Activated naive CD4-positive, alpha-beta T cell treated with anti-CD3 and anti-CD28 coated beads, Interleukin-2, amount 50 U/mL, for 72 hours (primary cell): Measurements from ENCODE around the gene POLD2. TPM values are rescaled to one million over a fixed set of nuclear protein-coding genes. Genes with fewer than 3 reads are reported as not detected.
A peak's percentile ranks its signal among the peaks of the same experiment; 100 is the strongest.

Experiments used
- ATAC-seq, 2 donors: fragments of 150-1000 bp; cut with Tn5 transposase; 2 replicates each; pipeline ENCODE4 v1.10.0; 2021; ENCODE audit warnings: mild to moderate bottlenecking in 2 of 2, moderate library complexity in 2 of 2
- DNase-seq, 2 donors: peaks; one replicate each; pipeline ENCODE4 v3.0.0; 2021 to 2022; ENCODE audit warnings: low spot score in 2 of 2
- H3K27ac Mint-ChIP-seq, 2 donors: one replicate each; pipeline ENCODE4 v1.8.0; 2022; ENCODE audit warnings: mild to moderate bottlenecking in 2 of 2, mixed read lengths in 2 of 2
- H3K36me3 Mint-ChIP-seq, 2 donors: one replicate each; pipeline ENCODE4 v1.8.0; 2022; ENCODE audit warnings: mixed read lengths in 2 of 2
- H3K9me3 Mint-ChIP-seq, 2 donors: one replicate each; pipeline ENCODE4 v1.8.0; 2022; ENCODE audit warnings: mixed read lengths in 2 of 2
- total RNA-seq, 2 donors: library from RNA; stranded (reverse); gene quantifications; one replicate each; pipeline ENCODE4 v1.2.3, GENCODE V29; 2022

POLD2 gene
- total RNA-seq, 2 donors from 2014 or later = 129 to 212 TPM

GRCh38 chr7:44101303-44101965, 21.9 kb downstream of the POLD2 start:
- DNase-seq = no peak
- no peak for ATAC-seq
- Mint-ChIP-seq H3K36me3 (no peaks in the 10 kb centered on the region), H3K27ac (no peak overlapping the region), H3K9me3 (no peaks in the 10 kb centered on the region)

- no peaks in the 10 kb centered on the region for H3K36me3 Mint-ChIP-seq
- no peak for DNase-seq
- ATAC-seq = no peak
- no peak overlapping the region for H3K27ac Mint-ChIP-seq
- H3K9me3 Mint-ChIP-seq = no peaks in the 10 kb centered on the region
Observed at GRCh38 chr7:44100458-44101302, 22.7 kb downstream of the POLD2 start.

- H3K27ac Mint-ChIP-seq = no peak overlapping the region
- no peak for DNase-seq
- no peak for ATAC-seq
- no peaks in the 10 kb centered on the region for H3K9me3 Mint-ChIP-seq
- no peaks in the 10 kb centered on the region for H3K36me3 Mint-ChIP-seq
Observed at GRCh38 chr7:44099669-44100068, 23.7 kb downstream of the POLD2 start.

GRCh38 chr7:44098092-44099068, 25.0 kb downstream of the POLD2 start:
- ATAC-seq (no peak), DNase-seq (no peak)
- peak overlapping the region in 1 of 2 donors; percentile 46 for H3K27ac Mint-ChIP-seq
- no peaks in the 10 kb centered on the region for H3K36me3 Mint-ChIP-seq
- H3K9me3 Mint-ChIP-seq = no peaks in the 10 kb centered on the region

- Mint-ChIP-seq H3K36me3 (no peaks in the 10 kb centered on the region), H3K27ac (peak overlapping the region; percentile 31 to 46), H3K9me3 (no peaks in the 10 kb centered on the region)
- peak; percentile 82 to 87 for ATAC-seq
- DNase-seq = no peak
Observed at GRCh38 chr7:44097064-44097932, 26.1 kb downstream of the POLD2 start.

GRCh38 chr7:44096326-44096881, 26.9 kb downstream of the POLD2 start:
- DNase-seq = no peak
- no peaks in the 10 kb centered on the region for H3K36me3 Mint-ChIP-seq
- ATAC-seq = no peak
- H3K9me3 Mint-ChIP-seq = no peaks in the 10 kb centered on the region
- peak overlapping the region; percentile 33 to 74 for H3K27ac Mint-ChIP-seq

GRCh38 chr7:44095781-44096180, 27.6 kb downstream of the POLD2 start:
- DNase-seq (no peak), ATAC-seq (no peak)
- Mint-ChIP-seq H3K27ac (no peak overlapping the region), H3K9me3 (no peaks in the 10 kb centered on the region), H3K36me3 (no peaks in the 10 kb centered on the region)

- Mint-ChIP-seq H3K36me3 (no peaks in the 10 kb centered on the region), H3K27ac (peak overlapping the region; percentile 43 to 69), H3K9me3 (no peaks in the 10 kb centered on the region)
- no peak for DNase-seq
- no peak for ATAC-seq
Observed at GRCh38 chr7:44094883-44095592, 28.3 kb downstream of the POLD2 start.

GRCh38 chr7:44094365-44094764, 29.0 kb downstream of the POLD2 start:
- no peak for DNase-seq

GRCh38 chr7:44093102-44093641, 30.2 kb downstream of the POLD2 start:
- H3K9me3 Mint-ChIP-seq = no peaks in the 10 kb centered on the region
- no peaks in the 10 kb centered on the region for H3K36me3 Mint-ChIP-seq
- ATAC-seq (no peak), DNase-seq (no peak)
- H3K27ac Mint-ChIP-seq = peak overlapping the region in 1 of 2 donors; percentile 9

More at GRCh38 chr7:44094365-44094764, 29.0 kb downstream of the POLD2 start:
- Mint-ChIP-seq H3K36me3 (no peaks in the 10 kb centered on the region), H3K9me3 (no peaks in the 10 kb centered on the region), H3K27ac (no peak overlapping the region)
- ATAC-seq = no peak

GRCh38 chr7:44087911-44088838, 35.2 kb downstream of the POLD2 start:
- DNase-seq = no peak
- no peak for ATAC-seq
- Mint-ChIP-seq H3K36me3 (no peaks in the 10 kb centered on the region), H3K9me3 (no peaks in the 10 kb centered on the region), H3K27ac (peak overlapping the region in 1 of 2 donors; percentile 12)

GRCh38 chr7:44086627-44087026, 36.7 kb downstream of the POLD2 start:
- DNase-seq = no peak
- no peak for ATAC-seq
- H3K36me3 Mint-ChIP-seq = peaks cover 0 to 6% of the 10 kb centered on the region in 2 donors
- no peak overlapping the region for H3K27ac Mint-ChIP-seq
- no peaks in the 10 kb centered on the region for H3K9me3 Mint-ChIP-seq

- no peak overlapping the region for H3K27ac Mint-ChIP-seq
- H3K9me3 Mint-ChIP-seq = no peaks in the 10 kb centered on the region
- ATAC-seq (no peak), DNase-seq (no peak)
- H3K36me3 Mint-ChIP-seq = peaks cover 8 to 15% of the 10 kb centered on the region in 2 donors
Observed at GRCh38 chr7:44085546-44085945, 37.8 kb downstream of the POLD2 start.

- Mint-ChIP-seq H3K27ac (no peak overlapping the region), H3K9me3 (no peaks in the 10 kb centered on the region), H3K36me3 (peaks cover 8 to 15% of the 10 kb centered on the region in 2 donors)
- no peak for ATAC-seq
- DNase-seq = no peak
Observed at GRCh38 chr7:44084701-44085100, 38.6 kb downstream of the POLD2 start.
